HG03095 (cell line): Measurements from ENCODE around the gene LRRC14B.

ENCODE experiments used
- ATAC-seq: cut with Tn5 transposase; IDR thresholded peaks from one replicate; pipeline ENCODE4 v1.9.1; 2021; ENCODE audit warnings: moderate library complexity; ENCODE audit not compliant: unreplicated experiment

The LRRC14B gene

GRCh38 chr5:191036-191948, at the start of gene LRRC14B:
Gene LRRC14B, plus strand, starts transcription at chr5:191495. Its CDS starts 44 bp downstream, at chr5:191539.
- peak; percentile 49 for ATAC-seq

- no peak for ATAC-seq
Observed at GRCh38 chr5:141761-142160, 49.5 kb upstream of the LRRC14B start.

- ATAC-seq, result no peak
Observed at GRCh38 chr5:142246-142810, 49.0 kb upstream of the LRRC14B start.

GRCh38 chr5:143041-143440, 48.3 kb upstream of the LRRC14B start:
- no peak for ATAC-seq

- no peak for ATAC-seq
Observed at GRCh38 chr5:144941-145340, 46.4 kb upstream of the LRRC14B start.

GRCh38 chr5:145585-146323, 45.5 kb upstream of the LRRC14B start:
- ATAC-seq, result no peak

GRCh38 chr5:147751-148150, 43.5 kb upstream of the LRRC14B start:
- ATAC-seq, result no peak

GRCh38 chr5:149745-150485, 41.4 kb upstream of the LRRC14B start:
- no peak for ATAC-seq

GRCh38 chr5:150746-151145, 40.5 kb upstream of the LRRC14B start:
- ATAC-seq, result no peak

GRCh38 chr5:152077-152476, 39.2 kb upstream of the LRRC14B start:
- ATAC-seq, result no peak

GRCh38 chr5:153256-153655, 38.0 kb upstream of the LRRC14B start:
- ATAC-seq, result no peak

GRCh38 chr5:154236-154635, 37.1 kb upstream of the LRRC14B start:
- no peak for ATAC-seq

GRCh38 chr5:154826-155225, 36.5 kb upstream of the LRRC14B start:
- ATAC-seq, result no peak

GRCh38 chr5:155651-156410, 35.5 kb upstream of the LRRC14B start:
- no peak for ATAC-seq

- ATAC-seq, result no peak
Observed at GRCh38 chr5:156411-157072, 34.8 kb upstream of the LRRC14B start.

- no peak for ATAC-seq
Observed at GRCh38 chr5:157126-157715, 34.1 kb upstream of the LRRC14B start.

- no peak for ATAC-seq
Observed at GRCh38 chr5:157801-158200, 33.5 kb upstream of the LRRC14B start.

GRCh38 chr5:158807-159447, 32.4 kb upstream of the LRRC14B start:
- ATAC-seq, result no peak
